Measurements from ENCODE around the gene SYNM.
"Not testable (repeated sequence)": the region's sequence is repeated elsewhere in the genome, so short reads cannot be mapped to it uniquely, and the experiment has no call there.

SYNM gene

GRCh38 chr15:99073008-99073717 is 31.7 kb upstream of the SYNM start:
- ChIA-PET POLR2A (no interaction called here), CTCF (interaction anchor here (0.9 to 5.4 kb wide), 7 partner anchors 13 to 296 kb away, joined by 3 to 81 read pairs (median 3); no protein-coding TSS in a partner anchor)
- TF ChIP-seq, protein P1, sequence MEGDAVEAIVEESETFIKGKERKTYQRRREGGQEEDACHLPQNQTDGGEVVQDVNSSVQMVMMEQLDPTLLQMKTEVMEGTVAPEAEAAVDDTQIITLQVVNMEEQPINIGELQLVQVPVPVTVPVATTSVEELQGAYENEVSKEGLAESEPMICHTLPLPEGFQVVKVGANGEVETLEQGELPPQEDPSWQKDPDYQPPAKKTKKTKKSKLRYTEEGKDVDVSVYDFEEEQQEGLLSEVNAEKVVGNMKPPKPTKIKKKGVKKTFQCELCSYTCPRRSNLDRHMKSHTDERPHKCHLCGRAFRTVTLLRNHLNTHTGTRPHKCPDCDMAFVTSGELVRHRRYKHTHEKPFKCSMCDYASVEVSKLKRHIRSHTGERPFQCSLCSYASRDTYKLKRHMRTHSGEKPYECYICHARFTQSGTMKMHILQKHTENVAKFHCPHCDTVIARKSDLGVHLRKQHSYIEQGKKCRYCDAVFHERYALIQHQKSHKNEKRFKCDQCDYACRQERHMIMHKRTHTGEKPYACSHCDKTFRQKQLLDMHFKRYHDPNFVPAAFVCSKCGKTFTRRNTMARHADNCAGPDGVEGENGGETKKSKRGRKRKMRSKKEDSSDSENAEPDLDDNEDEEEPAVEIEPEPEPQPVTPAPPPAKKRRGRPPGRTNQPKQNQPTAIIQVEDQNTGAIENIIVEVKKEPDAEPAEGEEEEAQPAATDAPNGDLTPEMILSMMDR (IDR thresholded peaks at IDR 0.05; ENCODE audit: control extremely low read depth, extremely low read depth, low read depth, missing control alignments), result no peak
- DNase-seq (ENCODE audit: extremely low spot score), result no peak

DNA sequence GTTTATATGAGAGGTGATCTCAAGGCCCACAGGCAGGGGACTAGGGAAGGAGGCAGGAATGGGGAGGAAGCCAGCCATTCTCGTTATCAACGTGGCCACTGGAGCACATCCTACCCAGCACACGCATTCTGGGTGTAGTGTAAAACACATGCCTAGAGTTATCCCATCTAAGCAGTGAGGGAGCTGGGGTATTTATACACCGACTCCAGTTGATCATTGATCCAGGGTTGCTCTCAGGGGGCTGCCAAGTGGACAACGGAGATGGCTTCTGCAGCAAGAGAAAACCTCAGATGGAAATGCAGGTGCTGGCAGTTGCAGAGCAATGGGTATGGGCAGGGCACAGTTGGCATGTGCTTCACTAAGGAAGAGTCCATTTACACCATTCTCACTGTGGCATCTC is 30.4 kb upstream of the SYNM start:
- no peak for DNase-seq (ENCODE audit: extremely low spot score)
- TF ChIP-seq, protein P1 (IDR thresholded peaks at IDR 0.05; ENCODE audit: control extremely low read depth, extremely low read depth, low read depth, missing control alignments), result no peak
- ChIA-PET CTCF (interaction anchor here (1.0 to 5.4 kb wide), 3 partner anchors 14 to 295 kb away, joined by 3 to 81 read pairs (median 45); no protein-coding TSS in a partner anchor), POLR2A (no interaction called here)

- DNase-seq (ENCODE audit: extremely low spot score); POLR2A ChIA-PET: not testable (repeated sequence)
- CTCF ChIA-PET, result interaction anchor here (1.0 to 7.1 kb wide), 10 partner anchors 8 to 296 kb away, joined by 3 to 82 read pairs (median 12); no protein-coding TSS in a partner anchor
These were observed 29.7 kb upstream of the SYNM start for GRCh38 chr15:99075059-99075652.

GRCh38 chr15:99076109-99076508 is 28.8 kb upstream of the SYNM start:
- POLR2A ChIA-PET, result no interaction called here
- CTCF ChIA-PET, result interaction anchor here (0.7 to 7.1 kb wide), 34 partner anchors 9 to 680 kb away, joined by 3 to 82 read pairs (median 5); partner anchors contain the start of gene SYNM
- DNase-seq (ENCODE audit: extremely low spot score), result no peak
- TF ChIP-seq, protein P1 (IDR thresholded peaks at IDR 0.05; ENCODE audit: control extremely low read depth, extremely low read depth, low read depth, missing control alignments), result no peak

GRCh38 chr15:99076555-99077308 is 28.1 kb upstream of the SYNM start:
- POLR2A ChIA-PET, result no interaction called here
- DNase-seq (ENCODE audit: extremely low spot score), result peak; percentile 68

GRCh38 chr15:99082798-99083197 is 22.1 kb upstream of the SYNM start:
- ChIA-PET POLR2A (no interaction called here), CTCF (interaction anchor here (1.2 kb wide), 1 partner anchor 8 kb away, joined by 4 read pairs; no protein-coding TSS in a partner anchor)
- TF ChIP-seq, protein P1 (IDR thresholded peaks at IDR 0.05; ENCODE audit: control extremely low read depth, extremely low read depth, low read depth, missing control alignments), result no peak
- no peak for DNase-seq (ENCODE audit: extremely low spot score)

More at GRCh38 chr15:99076555-99077308, 28.1 kb upstream of the SYNM start:
- TF ChIP-seq, protein P1 (IDR thresholded peaks at IDR 0.05; ENCODE audit: control extremely low read depth, extremely low read depth, low read depth, missing control alignments), result peak; percentile 81
- CTCF ChIA-PET, result interaction anchor here (0.6 to 7.1 kb wide), 40 partner anchors 10 to 679 kb away, joined by 3 to 82 read pairs (median 4); partner anchors contain the start of gene SYNM
